ENCODE data around the gene OPCML.

OPCML gene

GRCh38 chr11:132848336-132848735 lies 684.0 kb downstream of the OPCML start:
- no peaks in the 10 kb centered on the region for H3K4me1 Mint-ChIP-seq (ENCODE audit: low read depth)
- intact Hi-C loops (cut with micrococcal nuclease) = no loop called here
- no peak overlapping the region for H3K4me3 Mint-ChIP-seq
- H3K27me3 Mint-ChIP-seq = no peaks in the 10 kb centered on the region
- no peaks in the 10 kb centered on the region for H3K36me3 Mint-ChIP-seq (ENCODE audit: low read depth)
- no peaks in the 10 kb centered on the region for H3K9me3 Mint-ChIP-seq
- no peak overlapping the region for H3K27ac Mint-ChIP-seq

- no peaks in the 10 kb centered on the region for H3K4me1 Mint-ChIP-seq (ENCODE audit: low read depth)
- H3K36me3 Mint-ChIP-seq (ENCODE audit: low read depth) = no peaks in the 10 kb centered on the region
- H3K27me3 Mint-ChIP-seq = no peaks in the 10 kb centered on the region
- H3K27ac Mint-ChIP-seq = no peak overlapping the region
- H3K9me3 Mint-ChIP-seq = peaks cover under 1% of the 10 kb centered on the region
- intact Hi-C loops (cut with micrococcal nuclease) = no loop called here
- no peak overlapping the region for H3K4me3 Mint-ChIP-seq
These were observed 686.2 kb downstream of the OPCML start for GRCh38 chr11:132846075-132846474.

- H3K27me3 Mint-ChIP-seq = no peaks in the 10 kb centered on the region
- no peak overlapping the region for H3K4me3 Mint-ChIP-seq
- H3K27ac Mint-ChIP-seq = no peak overlapping the region
- no peaks in the 10 kb centered on the region for H3K4me1 Mint-ChIP-seq (ENCODE audit: low read depth)
- H3K9me3 Mint-ChIP-seq = peaks cover 10% of the 10 kb centered on the region
- H3K36me3 Mint-ChIP-seq (ENCODE audit: low read depth) = no peaks in the 10 kb centered on the region
- intact Hi-C loops (cut with micrococcal nuclease) = no loop called here
These were observed 687.2 kb downstream of the OPCML start for GRCh38 chr11:132844956-132845696.

DNA sequence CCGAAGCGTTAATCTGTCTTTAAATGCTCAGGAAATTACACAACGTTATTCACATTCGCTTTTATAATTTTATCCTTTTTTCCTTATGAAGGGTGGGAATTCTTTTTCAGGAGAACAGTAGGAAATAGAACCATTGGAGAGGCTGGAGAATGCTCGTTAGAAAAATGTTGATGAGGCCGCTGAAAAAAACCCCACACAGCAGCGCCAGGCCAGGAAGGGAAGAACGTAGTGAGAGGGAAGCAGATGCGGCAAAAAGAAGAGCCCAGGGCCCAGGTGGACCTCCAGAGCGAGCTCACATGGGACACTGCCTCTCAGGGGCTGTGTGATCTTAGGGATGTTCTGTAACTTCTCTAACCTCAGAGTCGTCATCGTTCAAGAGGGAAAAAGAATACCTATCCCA lies 691.6 kb downstream of the OPCML start:
- H3K9me3 Mint-ChIP-seq = peaks cover 27% of the 10 kb centered on the region
- H3K4me3 Mint-ChIP-seq = no peak overlapping the region
- H3K36me3 Mint-ChIP-seq (ENCODE audit: low read depth) = no peaks in the 10 kb centered on the region
- intact Hi-C loops (cut with micrococcal nuclease) = no loop called here
- no peaks in the 10 kb centered on the region for H3K27me3 Mint-ChIP-seq
- no peaks in the 10 kb centered on the region for H3K4me1 Mint-ChIP-seq (ENCODE audit: low read depth)
- H3K27ac Mint-ChIP-seq = no peak overlapping the region

- intact Hi-C loops (cut with micrococcal nuclease) = no loop called here
- H3K27ac Mint-ChIP-seq = no peak overlapping the region
- H3K4me1 Mint-ChIP-seq (ENCODE audit: low read depth) = no peaks in the 10 kb centered on the region
- no peaks in the 10 kb centered on the region for H3K27me3 Mint-ChIP-seq
- no peaks in the 10 kb centered on the region for H3K36me3 Mint-ChIP-seq (ENCODE audit: low read depth)
- peaks cover 27% of the 10 kb centered on the region for H3K9me3 Mint-ChIP-seq
- no peak overlapping the region for H3K4me3 Mint-ChIP-seq
These were observed 692.1 kb downstream of the OPCML start for GRCh38 chr11:132840191-132840590.

DNA sequence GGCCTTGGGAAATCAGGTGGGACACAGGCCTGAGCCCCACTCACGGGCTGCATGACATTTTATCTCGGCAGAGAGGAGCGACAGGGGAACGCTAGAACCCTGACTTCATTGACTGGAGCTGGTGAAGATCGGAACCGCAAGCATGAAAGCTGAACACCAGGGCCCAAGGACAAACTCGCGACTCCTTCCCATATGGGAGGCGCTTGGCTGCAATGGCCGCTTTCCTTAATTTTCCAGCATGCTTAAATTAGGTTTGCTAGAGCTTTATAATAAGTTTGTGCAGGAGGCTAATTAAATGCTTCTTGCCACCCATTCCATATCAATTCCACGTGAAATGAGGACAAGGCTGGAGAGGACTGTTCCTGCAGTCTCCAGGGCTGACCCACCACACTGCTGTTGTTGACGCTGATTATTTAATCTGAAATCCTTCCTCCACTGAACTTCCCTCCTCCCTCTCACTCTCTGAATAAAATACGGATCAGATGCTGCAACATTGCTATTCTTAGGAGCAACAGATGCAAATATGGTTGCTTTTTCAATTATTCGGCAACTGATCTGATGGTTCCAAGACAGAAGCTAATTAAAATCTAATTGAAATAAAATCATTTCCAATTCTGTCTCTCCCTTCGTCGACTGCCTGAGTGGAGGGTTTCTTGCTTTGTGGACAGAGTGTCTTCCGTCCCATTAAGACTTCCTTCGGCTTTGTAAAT lies 692.9 kb downstream of the OPCML start:
- H3K36me3 Mint-ChIP-seq (ENCODE audit: low read depth) = no peaks in the 10 kb centered on the region
- H3K4me3 Mint-ChIP-seq = no peak overlapping the region
- H3K27me3 Mint-ChIP-seq = no peaks in the 10 kb centered on the region
- peaks cover 32% of the 10 kb centered on the region for H3K9me3 Mint-ChIP-seq
- H3K4me1 Mint-ChIP-seq (ENCODE audit: low read depth) = no peaks in the 10 kb centered on the region
- intact Hi-C loops (cut with micrococcal nuclease) = no loop called here
- H3K27ac Mint-ChIP-seq = no peak overlapping the region

GRCh38 chr11:132838627-132839026 lies 693.7 kb downstream of the OPCML start:
- Mint-ChIP-seq H3K9me3 (peaks cover 34% of the 10 kb centered on the region), H3K27me3 (no peaks in the 10 kb centered on the region), H3K4me3 (no peak overlapping the region), H3K36me3 (ENCODE audit: low read depth) (no peaks in the 10 kb centered on the region), H3K4me1 (ENCODE audit: low read depth) (no peaks in the 10 kb centered on the region), H3K27ac (no peak overlapping the region)
- intact Hi-C loops (cut with micrococcal nuclease) = no loop called here

DNA sequence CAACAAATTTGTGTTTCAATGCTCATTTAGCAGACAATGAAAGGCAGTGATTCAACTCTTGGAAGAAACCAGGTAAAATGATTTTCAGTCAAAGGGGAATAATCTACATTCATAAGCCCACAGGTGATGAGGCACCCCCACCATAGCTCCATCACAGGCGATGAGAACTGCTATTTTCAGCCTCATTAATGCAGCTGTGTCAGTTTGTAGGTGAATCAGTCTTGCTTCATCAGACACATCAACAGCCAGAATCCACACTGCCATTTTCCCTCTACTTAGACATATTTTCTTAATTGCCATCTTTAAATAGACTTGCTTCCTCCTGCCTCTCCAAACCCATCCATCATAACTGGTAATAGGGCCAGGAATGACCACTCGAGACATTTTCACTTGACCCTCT lies 701.0 kb downstream of the OPCML start:
- intact Hi-C loops (cut with micrococcal nuclease) = no loop called here
- Mint-ChIP-seq H3K9me3 (peaks cover 8% of the 10 kb centered on the region), H3K27me3 (no peaks in the 10 kb centered on the region), H3K27ac (no peak overlapping the region), H3K36me3 (ENCODE audit: low read depth) (no peaks in the 10 kb centered on the region), H3K4me1 (ENCODE audit: low read depth) (no peaks in the 10 kb centered on the region), H3K4me3 (no peak overlapping the region)

DNA sequence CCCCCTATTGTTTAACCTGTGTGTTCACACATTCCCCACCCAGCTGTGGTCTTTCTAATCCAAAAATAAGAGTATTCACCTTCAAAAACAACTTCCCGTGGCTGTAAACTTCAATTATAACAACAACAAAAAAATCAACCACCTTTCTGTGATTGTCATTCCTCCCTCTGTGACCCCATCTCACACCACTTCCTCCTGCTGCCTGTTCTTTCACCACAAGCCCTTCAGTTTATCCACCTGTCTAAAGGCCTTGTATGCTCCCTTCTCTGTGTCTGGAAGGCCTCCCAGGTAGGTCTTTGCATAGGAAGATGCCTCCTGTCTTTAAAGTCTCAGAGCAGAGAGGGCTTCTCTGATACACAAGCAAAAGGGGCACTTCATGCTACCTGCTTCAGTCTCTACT lies 707.7 kb downstream of the OPCML start:
- intact Hi-C loops (cut with micrococcal nuclease) = no loop called here
- no peak overlapping the region for H3K4me3 Mint-ChIP-seq
- no peaks in the 10 kb centered on the region for H3K4me1 Mint-ChIP-seq (ENCODE audit: low read depth)
- no peaks in the 10 kb centered on the region for H3K36me3 Mint-ChIP-seq (ENCODE audit: low read depth)
- H3K27me3 Mint-ChIP-seq = no peaks in the 10 kb centered on the region
- H3K27ac Mint-ChIP-seq = no peak overlapping the region
- no peaks in the 10 kb centered on the region for H3K9me3 Mint-ChIP-seq

DNA sequence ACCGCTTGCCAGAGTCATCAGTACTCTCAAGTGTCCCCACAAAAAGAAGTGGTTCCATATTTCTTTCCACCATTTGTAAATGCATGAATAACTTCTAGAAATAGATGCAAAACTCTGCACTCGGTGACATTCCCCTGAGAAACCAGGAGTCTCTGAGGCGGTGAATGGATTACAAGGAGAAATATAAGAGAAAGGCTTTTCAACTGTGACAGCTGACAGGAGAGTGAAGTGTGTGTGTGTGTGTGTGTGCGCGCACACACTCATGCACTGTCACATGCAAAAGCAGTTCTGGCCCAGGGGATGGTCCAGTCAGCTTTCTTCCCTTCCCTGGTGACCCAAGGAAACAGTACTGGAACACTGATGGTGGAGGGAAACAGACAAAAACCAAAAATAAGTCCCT lies 710.0 kb downstream of the OPCML start:
- no peaks in the 10 kb centered on the region for H3K27me3 Mint-ChIP-seq
- intact Hi-C loops (cut with micrococcal nuclease) = no loop called here
- no peaks in the 10 kb centered on the region for H3K36me3 Mint-ChIP-seq (ENCODE audit: low read depth)
- H3K9me3 Mint-ChIP-seq = no peaks in the 10 kb centered on the region
- no peaks in the 10 kb centered on the region for H3K4me1 Mint-ChIP-seq (ENCODE audit: low read depth)
- no peak overlapping the region for H3K27ac Mint-ChIP-seq
- no peak overlapping the region for H3K4me3 Mint-ChIP-seq

- no peaks in the 10 kb centered on the region for H3K9me3 Mint-ChIP-seq
- no peaks in the 10 kb centered on the region for H3K36me3 Mint-ChIP-seq (ENCODE audit: low read depth)
- H3K27me3 Mint-ChIP-seq = no peaks in the 10 kb centered on the region
- no peak overlapping the region for H3K4me3 Mint-ChIP-seq
- intact Hi-C loops (cut with micrococcal nuclease) = no loop called here
- H3K27ac Mint-ChIP-seq = no peak overlapping the region
- H3K4me1 Mint-ChIP-seq (ENCODE audit: low read depth) = no peaks in the 10 kb centered on the region
These were observed 710.8 kb downstream of the OPCML start for GRCh38 chr11:132821499-132821898.

DNA sequence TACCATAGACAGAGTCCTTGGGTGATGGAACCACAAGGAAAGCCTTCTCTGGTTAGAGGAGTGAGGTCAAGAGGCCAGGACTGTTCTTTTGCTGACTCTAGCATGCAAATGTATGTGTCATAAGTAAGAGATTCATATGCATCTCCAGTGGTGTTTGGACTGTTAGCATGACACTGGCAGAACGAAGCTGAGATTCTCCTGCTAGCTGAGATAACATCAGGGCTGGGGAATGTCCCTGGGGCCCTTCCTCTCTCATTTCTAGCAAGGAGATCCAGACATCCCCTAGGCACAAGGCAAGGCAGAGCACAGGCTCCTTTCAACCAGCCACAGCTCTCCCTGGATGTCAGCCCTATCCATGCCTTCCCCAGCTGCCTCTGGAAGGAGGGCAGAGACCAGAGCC lies 711.3 kb downstream of the OPCML start:
- H3K9me3 Mint-ChIP-seq = no peaks in the 10 kb centered on the region
- H3K27me3 Mint-ChIP-seq = no peaks in the 10 kb centered on the region
- H3K4me1 Mint-ChIP-seq (ENCODE audit: low read depth) = no peaks in the 10 kb centered on the region
- intact Hi-C loops (cut with micrococcal nuclease) = no loop called here
- H3K27ac Mint-ChIP-seq = no peak overlapping the region
- H3K36me3 Mint-ChIP-seq (ENCODE audit: low read depth) = no peaks in the 10 kb centered on the region
- no peak overlapping the region for H3K4me3 Mint-ChIP-seq

- H3K9me3 Mint-ChIP-seq = no peaks in the 10 kb centered on the region
- no peaks in the 10 kb centered on the region for H3K4me1 Mint-ChIP-seq (ENCODE audit: low read depth)
- H3K27ac Mint-ChIP-seq = no peak overlapping the region
- H3K4me3 Mint-ChIP-seq = no peak overlapping the region
- H3K27me3 Mint-ChIP-seq = no peaks in the 10 kb centered on the region
- intact Hi-C loops (cut with micrococcal nuclease) = no loop called here
- no peaks in the 10 kb centered on the region for H3K36me3 Mint-ChIP-seq (ENCODE audit: low read depth)
These were observed 713.4 kb downstream of the OPCML start for GRCh38 chr11:132818951-132819350.

DNA sequence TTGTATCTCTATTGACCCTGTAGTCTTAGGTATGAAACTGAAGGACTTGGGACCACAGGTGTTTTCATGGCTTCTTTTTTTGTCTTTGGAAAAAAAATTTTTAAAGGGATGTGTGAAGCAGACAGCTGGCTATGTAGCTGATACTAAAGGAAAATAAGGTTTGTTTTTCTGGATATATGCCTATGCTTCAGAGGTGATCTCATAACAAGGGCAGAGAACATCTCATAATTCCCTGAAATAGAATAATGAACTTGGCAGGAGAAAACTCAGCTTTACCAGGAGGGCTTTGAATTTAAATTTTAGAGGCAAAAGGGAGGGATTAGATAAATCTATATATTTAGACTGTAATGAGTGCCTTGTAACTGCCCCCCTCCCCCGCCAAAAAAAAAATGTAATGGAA lies 714.9 kb downstream of the OPCML start:
- Mint-ChIP-seq H3K4me1 (ENCODE audit: low read depth) (no peaks in the 10 kb centered on the region), H3K27ac (no peak overlapping the region), H3K36me3 (ENCODE audit: low read depth) (no peaks in the 10 kb centered on the region), H3K27me3 (no peaks in the 10 kb centered on the region), H3K9me3 (no peaks in the 10 kb centered on the region), H3K4me3 (no peak overlapping the region)
- intact Hi-C loops (cut with micrococcal nuclease) = no loop called here

- no peak overlapping the region for H3K27ac Mint-ChIP-seq
- intact Hi-C loops (cut with micrococcal nuclease) = no loop called here
- peaks cover 5% of the 10 kb centered on the region for H3K9me3 Mint-ChIP-seq
- H3K4me3 Mint-ChIP-seq = no peak overlapping the region
- H3K36me3 Mint-ChIP-seq (ENCODE audit: low read depth) = no peaks in the 10 kb centered on the region
- H3K27me3 Mint-ChIP-seq = no peaks in the 10 kb centered on the region
- no peaks in the 10 kb centered on the region for H3K4me1 Mint-ChIP-seq (ENCODE audit: low read depth)
These were observed 717.9 kb downstream of the OPCML start for GRCh38 chr11:132814410-132814809.

Data from dendritic cell treated with granulocyte-macrophage colony-stimulating factor and Interleukin-4, amounts not matched to agents 40 ng/mL and 50 ng/mL, for 4 days (primary cell).